Heart left ventricle (tissue), 16 donors: ENCODE results near the gene CD96. TPM values are rescaled to one million over a fixed set of nuclear protein-coding genes. Genes with fewer than 3 reads are reported as not detected.

Experiments used
- ATAC-seq, 4 donors: fragments of 200-7000 bp; cut with Tn5 transposase; one replicate each; pipeline ENCODE4 v1.9.1; 2020 to 2022; ENCODE audit warnings: moderate library complexity in 4 of 4, mild to moderate bottlenecking in 3 of 4, moderate number of reproducible peaks in 1 of 4
- DNase-seq, 5 donors: peaks; one replicate each; pipeline ENCODE4 v3.0.0-alpha.2; 2020
- H3K27ac ChIP-seq, 12 donors: fragments of 200-600 bp; sonication (generic) in 4 of 12; one replicate each; pipeline versions ENCODE4 v1.5.0 to v1.8.0; 2016 to 2022; ENCODE audit warnings: mild to moderate bottlenecking in 2 of 12
- H3K27me3 ChIP-seq, 9 donors: fragments of 200-600 bp; sonication (generic) in 2 of 9; one replicate each; pipeline versions ENCODE4 v1.5.1 to v1.8.0; 2016 to 2022; ENCODE audit warnings: mild to moderate bottlenecking in 3 of 9
- H3K36me3 ChIP-seq, 9 donors: fragments of 200-600 bp; sonication (generic) in 2 of 9; one replicate each; pipeline versions ENCODE4 v1.5.0 to v1.8.0; 2018 to 2022; ENCODE audit warnings: mild to moderate bottlenecking in 2 of 9
- H3K4me1 ChIP-seq, 12 donors: fragments of 200-600 bp; sonication (generic) in 4 of 12; one replicate each; pipeline versions ENCODE4 v1.5.0 to v1.8.0; 2016 to 2022; ENCODE audit warnings: mild to moderate bottlenecking in 3 of 12
- H3K4me3 ChIP-seq, 12 donors: fragments of 200-600 bp; sonication (generic) in 4 of 12; one replicate each; pipeline versions ENCODE4 v1.5.0 to v1.8.0; 2017 to 2022; ENCODE audit warnings: mild to moderate bottlenecking in 9 of 12, moderate library complexity in 4 of 12
- H3K9me3 ChIP-seq, 12 donors: fragments of 200-600 bp; sonication (generic) in 4 of 12; one replicate each; pipeline versions ENCODE4 v1.5.0 to v1.8.0; 2016 to 2022; ENCODE audit warnings: mild to moderate bottlenecking in 1 of 12
- CTCF ChIP-seq, 12 donors: fragments of 200-600 bp; sonication (generic) in 4 of 12; IDR thresholded peaks; one replicate each; pipeline versions ENCODE4 v1.5.0 to v1.8.0; 2018 to 2022; ENCODE audit warnings: antibody characterized with exemption in 12 of 12, mild to moderate bottlenecking in 5 of 12
- POLR2A ChIP-seq, 2 donors: fragments of 450-650 bp; IDR thresholded peaks; one replicate each; pipeline ENCODE4 v1.6.1; 2017; ENCODE audit warnings: antibody characterized with exemption in 2 of 2, mild to moderate bottlenecking in 2 of 2, moderate library complexity in 2 of 2
- WGBS, 4 donors: extraction: QIAGEN DNeasy Blood & Tissue Kit in 2 of 4; methylation state at CpG; one replicate each; pipeline versions ENCODE4 v1.1.5 to v1.1.7; 2013 to 2018; 5-methylcytosine and 5-hydroxymethylcytosine counted together
- intact Hi-C, 10 donors: fragments of 100-400 bp; cut with DNase I; formaldehyde crosslinking; loops; one replicate each; pipeline versions ENCODE4 v1.11.1 to v1.14.2; 2022
- polyA plus RNA-seq, 2 donors: library from polyadenylated mRNA; stranded (reverse); fragments of 200-250 nt; gene quantifications; one replicate each; pipeline ENCODE4 v1.2.3, GENCODE V29; 2013
- total RNA-seq, 9 donors: library from RNA; depleted of rRNA in 2 of 9; stranded (reverse); fragments of >200 nt in 2 of 9; fragmentation: NEBNext Ultra II Directional in 3 of 9; extraction: Animal tissue kit (Norgen Biotek cat#: 25700) in 3 of 9; gene quantifications; one replicate each; pipeline versions ENCODE4 v1.1.0 to v1.2.4, GENCODE V29; 2016 to 2023
- donor health status: ischemic (EF 13 %, LVEDD 7.1; RV severe dilation, severe dysfunction).
- donor health status: healthy with polysubstance abuse.
- donor health status: DM: no; HTN: yes; CAD: no.
- donor health status: DM: no; HTN: no; CAD: no.
- donor health status: ischemic (EF 25% LVEDD 6.9; RV normal size, moderate dysfunction).
- donor health status: ischemic (EF 25% LVEDD 5.7; RV mildly dilated, moderate dysfunction).
- donor health status: healthy.
- donor health status: DM: yes; HTN: yes; CAD: no.
- donor health status: ischemic (EF 35%, LVEDD 5.7; RV mildly dilated, moderate dysfunction).
- donor health status: nonischemic (EF 11% LVEDD 7.7; RV severe dilation, severe dysfunction).
- donor health status: DM: yes; HTN: yes; CAD: no.
- donor health status: PGD.
- donor health status: ischemic (EF 29% LVEDD 5.4; RV normal size, mild dysfunction).
- donor health status: nonischemic (EF 23%, LVEDD 6.1; RV moderate dilation, normal function).

CD96 gene
- total and polyA plus RNA-seq, 11 donors: 0.08 to 4.4 (median 0.28) TPM; not detected in 4

- no peak overlapping the region for H3K4me3 ChIP-seq
- no peak overlapping the region for H3K27ac ChIP-seq
- no peaks in the 10 kb centered on the region for H3K36me3 ChIP-seq
- ATAC-seq: no peak
- DNase-seq: no peak
- no peaks in the 10 kb centered on the region for H3K4me1 ChIP-seq
- H3K9me3 ChIP-seq: no peaks in the 10 kb centered on the region
- no peaks in the 10 kb centered on the region for H3K27me3 ChIP-seq
- 79 to 95% (median 88%) methylated on average over 1 of the region's 1 CpG for WGBS, 4 donors
- no peak for TF ChIP-seq CTCF (IDR thresholded peaks at IDR 0.05)
- TF ChIP-seq POLR2A (IDR thresholded peaks at IDR 0.05): no peak
- intact Hi-C loops: no loop called here
Observed at GRCh38 chr3:111584744-111585143, 42.7 kb downstream of the CD96 start.

GRCh38 chr3:111585217-111585616, 43.2 kb downstream of the CD96 start:
- Histone ChIP-seq H3K36me3 (no peaks in the 10 kb centered on the region), H3K27ac (no peak overlapping the region), H3K27me3 (no peaks in the 10 kb centered on the region), H3K4me3 (no peak overlapping the region), H3K4me1 (no peaks in the 10 kb centered on the region), H3K9me3 (no peaks in the 10 kb centered on the region)
- no peak for DNase-seq
- ATAC-seq: no peak
- TF ChIP-seq CTCF (IDR thresholded peaks at IDR 0.05) (no peak), POLR2A (IDR thresholded peaks at IDR 0.05) (no peak)
- intact Hi-C loops: no loop called here
- 63 to 79% (median 73%) methylated on average over 1 of the region's 1 CpG for WGBS, 4 donors

GRCh38 chr3:111588527-111588926, 46.5 kb downstream of the CD96 start:
- Histone ChIP-seq H3K36me3 (no peaks in the 10 kb centered on the region), H3K4me1 (no peaks in the 10 kb centered on the region)
- intact Hi-C loops: no loop called here

GRCh38 chr3:111589303-111590142, 47.5 kb downstream of the CD96 start:
- WGBS, 4 donors: 66 to 77% (median 72%) methylated on average over 2 of the region's 2 CpGs
- Histone ChIP-seq H3K27ac (no peak overlapping the region), H3K9me3 (no peaks in the 10 kb centered on the region), H3K4me1 (no peaks in the 10 kb centered on the region), H3K36me3 (no peaks in the 10 kb centered on the region), H3K27me3 (no peaks in the 10 kb centered on the region), H3K4me3 (no peak overlapping the region)
- intact Hi-C loops: no loop called here
- no peak for DNase-seq
- ATAC-seq: no peak
- TF ChIP-seq CTCF (IDR thresholded peaks at IDR 0.05): no peak
- no peak for TF ChIP-seq POLR2A (IDR thresholded peaks at IDR 0.05)

More at GRCh38 chr3:111588527-111588926, 46.5 kb downstream of the CD96 start:
- ATAC-seq (no peak), DNase-seq (no peak)
- no peak overlapping the region for H3K4me3 ChIP-seq
- H3K9me3 ChIP-seq: no peaks in the 10 kb centered on the region
- no peaks in the 10 kb centered on the region for H3K27me3 ChIP-seq
- TF ChIP-seq CTCF (IDR thresholded peaks at IDR 0.05) (no peak), POLR2A (IDR thresholded peaks at IDR 0.05) (no peak)
- no peak overlapping the region for H3K27ac ChIP-seq
